K562 (cell line): Measurements from ENCODE around the gene FUCA1. TPM values are rescaled to one million over a fixed set of nuclear protein-coding genes. Genes with fewer than 3 reads are reported as not detected.
A peak's percentile ranks its signal among the peaks of the same experiment; 100 is the strongest.

Source experiments
- ATAC-seq: fragments of 200-7000 bp; cut with Tn5 transposase; 3 replicates; pipeline ENCODE4 v1.9.1; 2020; ENCODE audit warnings: moderate library complexity
- BruUV-seq: library from RNA; stranded (reverse); fragments of 400-500 nt; replicated peaks from 2 replicates; lab custom pipeline; 2021; lab: Mats Ljungman, UMichigan
- CTCF ChIA-PET: fragments of 300-600 bp; formaldehyde crosslinking; extraction: SDS; loops from one replicate; lab custom pipeline; 2021; ENCODE audit warnings: low intra/inter-chr PET ratio; lab: Yijun Ruan, JAX
- POLR2A ChIA-PET: fragments of 300-600, 350-650 bp; sonication (Branson Sonifier 250); formaldehyde crosslinking; extraction: SDS; loops from one replicate; lab custom pipeline; 2021; ENCODE audit warnings: antibody characterized with exemption, inconsistent platforms; lab: Yijun Ruan, JAX
- DNase-seq, 4 experiments: peaks; one replicate each; pipeline versions ENCODE4 v3.0.0 to v3.0.0-alpha.2; 2011 to 2018; ENCODE audit warnings: low spot score in 3 of 4, mixed read lengths in 3 of 4; ENCODE audit errors: extremely low read depth in 1 of 4
- FAIRE-seq: peaks from 2 replicates; lab custom pipeline; 2011; peaks lifted over from hg19 to GRCh38; lab: Jason Lieb, UNC
- H2AFZ ChIP-seq: 2 replicates; pipeline ENCODE4 v1.6.0; 2011; ENCODE audit warnings: low read depth, low read length, control low read depth, inconsistent platforms
- H3K27ac ChIP-seq: fragments of 200-600 bp; 3 replicates; pipeline ENCODE4 v1.8.0; 2011; ENCODE audit warnings: low read depth, mild to moderate bottlenecking, control low read depth, inconsistent platforms, low read length, moderate library complexity, mixed read lengths; ENCODE audit errors: extremely low read depth
- H3K27me3 ChIP-seq, 2 experiments: fragments of 300-600 bp in 1 of 2; 2 replicates in 1 of 2; 3 replicates in 1 of 2; pipeline versions ENCODE4 v1.6.0 to v1.8.0; 2011; ENCODE audit warnings: inconsistent platforms in 2 of 2, low read length in 2 of 2, mild to moderate bottlenecking in 1 of 2, mixed read lengths in 1 of 2, moderate library complexity in 1 of 2; ENCODE audit not compliant: control insufficient read depth in 2 of 2, insufficient read depth in 2 of 2
- H3K36me3 ChIP-seq: fragments of 300-600 bp; 3 replicates; pipeline ENCODE4 v1.8.0; 2011; ENCODE audit warnings: mild to moderate bottlenecking, low read length, inconsistent platforms; ENCODE audit not compliant: control insufficient read depth, insufficient read depth
- H3K4me1 ChIP-seq, 2 experiments: fragments of 200-600 bp in 1 of 2; replicated peaks in 1 of 2; 2 replicates in 1 of 2; 3 replicates in 1 of 2; pipeline versions ENCODE4 v1.5.1 to v1.8.0; 2011; ENCODE audit warnings: inconsistent platforms in 2 of 2, low read length in 2 of 2, mild to moderate bottlenecking in 1 of 2, mixed read lengths in 1 of 2, moderate library complexity in 1 of 2; ENCODE audit not compliant: control insufficient read depth in 2 of 2, insufficient read depth in 2 of 2
- H3K4me2 ChIP-seq: 2 replicates; pipeline ENCODE4 v1.6.1; 2011; ENCODE audit warnings: low read length, control low read depth, inconsistent platforms, mixed read lengths; ENCODE audit not compliant: insufficient read depth
- H3K4me3 ChIP-seq: fragments of 200-600 bp; sonication (generic), shearing (Covaris generic); 2 replicates; pipeline ENCODE4 v1.5.1; 2016; ENCODE audit warnings: control low read depth, inconsistent platforms
- H3K79me2 ChIP-seq: fragments of 200-600 bp; 3 replicates; pipeline ENCODE4 v1.8.0; 2011; ENCODE audit warnings: low read length, inconsistent platforms; ENCODE audit not compliant: control insufficient read depth, insufficient read depth
- H3K9ac ChIP-seq, 2 experiments: 2 replicates each; pipeline versions ENCODE4 v1.6.0 to v1.6.1; 2011; ENCODE audit warnings: low read depth in 2 of 2, low read length in 2 of 2, control low read depth in 1 of 2, inconsistent platforms in 1 of 2, mild to moderate bottlenecking in 1 of 2, mixed read lengths in 1 of 2; ENCODE audit not compliant: insufficient read depth in 1 of 2
- H3K9me1 ChIP-seq: one replicate; pipeline ENCODE4 v1.6.0; 2011; ENCODE audit warnings: inconsistent platforms, mild to moderate bottlenecking, low read length, moderate library complexity; ENCODE audit not compliant: control insufficient read depth, insufficient read depth
- H3K9me3 ChIP-seq: replicated peaks from 2 replicates; pipeline ENCODE4 v1.5.1; 2011; ENCODE audit warnings: low read depth, low read length, inconsistent platforms; ENCODE audit not compliant: control insufficient read depth, insufficient read depth
- H4K20me1 ChIP-seq: replicated peaks from 2 replicates; pipeline ENCODE4 v1.6.1; 2011; ENCODE audit warnings: low read length, inconsistent platforms, mixed read lengths; ENCODE audit not compliant: control insufficient read depth, insufficient read depth
- CC2D1A ChIP-seq: fragments of 450-650 bp; IDR thresholded peaks from 2 replicates; pipeline ENCODE4 v1.6.1; 2017; ENCODE audit warnings: mild to moderate bottlenecking
- DNMT1 ChIP-seq: fragments of 450-650 bp; IDR thresholded peaks from 2 replicates; pipeline ENCODE4 v1.6.1; 2016; ENCODE audit warnings: antibody characterized with exemption, mild to moderate bottlenecking
- GATA2 ChIP-seq: sonication (generic); formaldehyde crosslinking; IDR thresholded peaks from 2 replicates; pipeline ENCODE4 v1.4.0; 2020; ENCODE audit warnings: mild to moderate bottlenecking, missing genetic modification reagents
- HCFC1 ChIP-seq: IDR thresholded peaks from 2 replicates; pipeline ENCODE4 v1.6.1; 2012; ENCODE audit warnings: low read depth, low read length, improper control_type of control experiment
- HNRNPUL1 ChIP-seq: fragments of 200-400 bp; formaldehyde crosslinking; IDR thresholded peaks from 2 replicates; pipeline ENCODE4 v1.6.1; 2017; ENCODE audit warnings: low read length
- KLF6 ChIP-seq: fragments of 250-450 bp; sonication (Bioruptor Pico); IDR thresholded peaks from 2 replicates; pipeline ENCODE4 v1.4.0; 2020; ENCODE audit warnings: mild to moderate bottlenecking, moderate library complexity, borderline replicate concordance
- MCM5 ChIP-seq: fragments of 450-650 bp; IDR thresholded peaks from 2 replicates; pipeline ENCODE4 v1.6.1; 2016; ENCODE audit warnings: low read depth
- RBFOX2 ChIP-seq: fragments of 200-400 bp; formaldehyde crosslinking; IDR thresholded peaks from 2 replicates; pipeline ENCODE4 v1.6.1; 2017; ENCODE audit warnings: low read depth, mild to moderate bottlenecking, low read length, moderate library complexity
- SUPT5H ChIP-seq: fragments of 450-650 bp; IDR thresholded peaks from 2 replicates; pipeline ENCODE4 v1.6.1; 2016
- ZFPM2 ChIP-seq: fragments of 250-450 bp; sonication (Bioruptor Pico); IDR thresholded peaks from 2 replicates; pipeline ENCODE4 v1.5.1; 2022; ENCODE audit warnings: mild to moderate bottlenecking
- ZKSCAN8 ChIP-seq: fragments of 200-800 bp; sonication (Bioruptor generic); IDR thresholded peaks from 2 replicates; pipeline ENCODE4 v1.6.1; 2016; ENCODE audit warnings: missing genetic modification characterization, missing compliant biosample characterization
- ZNF23 ChIP-seq: fragments of 250-450 bp; sonication (Bioruptor Pico); IDR thresholded peaks from 2 replicates; pipeline ENCODE4 v1.4.0; 2020; ENCODE audit warnings: mild to moderate bottlenecking
- WGBS: fragments of 100-300 bp; shearing (Covaris generic); methylation state at CpG from one replicate; pipeline ENCODE4 v1.1.6; 2016; ENCODE audit warnings: low coverage, mixed read lengths; ENCODE audit not compliant: insufficient coverage; ENCODE audit errors: missing lambda C conversion rate; 5-methylcytosine and 5-hydroxymethylcytosine counted together
- in situ Hi-C: fragments of 300-500 bp; cut with MboI; formaldehyde crosslinking; loops from 4 replicates; pipeline ENCODE4 v1.15.0; 2018; ENCODE audit warnings: inconsistent platforms, mixed read lengths
- intact Hi-C: fragments of 100-400 bp; cut with micrococcal nuclease; formaldehyde crosslinking; loops from 2 replicates; pipeline ENCODE4 v1.14.2; 2022
- polyA plus RNA-seq, 8 experiments: library from polyadenylated mRNA; depleted of rRNA in 4 of 8; stranded (reverse) in 5 of 8; unstranded in 3 of 8; fragments of >200 nt; fragmentation: Nextera tagmentation in 2 of 8; fragmentation: Illumina TruSeq in 1 of 8; extraction: Ambion mirVana in 2 of 8; extraction: Trizol in 1 of 8; gene quantifications; 2 replicates each; pipeline versions ENCODE4 v1.2.1 to v1.2.3, GENCODE V29; 2011 to 2014; ENCODE audit warnings: inconsistent platforms in 1 of 8, missing spikeins in 1 of 8
- total RNA-seq, 7 experiments: library from RNA; depleted of rRNA in 6 of 7; stranded (reverse); fragments of >200 nt in 6 of 7; fragmentation: Illumina TruSeq in 2 of 7; extraction: Trizol in 2 of 7; gene quantifications; 2 replicates each; pipeline versions ENCODE4 v1.2.1 to v1.2.3, GENCODE V29; 2011 to 2021; ENCODE audit warnings: low replicate concordance in 1 of 7
- TF ChIP-seq, protein P1 (sequence below), 2 experiments: fragments of 450-650 bp in 1 of 2; IDR thresholded peaks; 2 replicates each; pipeline ENCODE4 v1.6.1; 2011 to 2017; ENCODE audit warnings: low read depth in 2 of 2, antibody characterized with exemption in 1 of 2, borderline replicate concordance in 1 of 2, low read length in 1 of 2, mild to moderate bottlenecking in 1 of 2, mixed read lengths in 1 of 2; ENCODE audit not compliant: control insufficient read depth in 1 of 2
- TF ChIP-seq, protein P2 (sequence below): fragments of 250-450 bp; sonication (Bioruptor Pico); IDR thresholded peaks from 2 replicates; pipeline ENCODE4 v1.8.0; 2022; ENCODE audit warnings: moderate library complexity, mild to moderate bottlenecking, inconsistent platforms

The FUCA1 gene
- total and polyA plus RNA-seq, 9 of the 15 experiments (the other 6 are each of a cell fraction or from before 2014, with no cell fraction given), result 7.0 to 20.5 (median 13.5) TPM

DNA sequence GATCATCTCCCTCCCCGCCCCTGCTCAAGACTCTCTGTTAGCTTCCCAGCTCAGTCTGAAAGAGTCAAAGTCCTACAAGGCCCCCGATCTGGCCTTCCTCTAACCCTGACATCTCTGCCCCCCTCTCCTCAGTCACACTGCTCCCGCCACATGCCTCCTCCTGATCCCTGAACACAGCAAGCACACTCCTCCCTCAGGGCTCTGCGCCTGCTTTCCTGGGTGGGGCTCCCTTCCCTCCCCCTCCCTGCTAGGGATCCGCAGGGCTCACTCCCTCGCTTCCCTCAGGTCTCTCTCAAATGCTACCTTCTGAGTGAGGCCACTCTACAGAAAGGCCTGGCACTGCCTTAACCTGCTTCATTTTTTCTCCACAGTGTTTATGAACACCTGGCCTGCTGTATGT lies 61.8 kb downstream of the FUCA1 start:
- ATAC-seq (no peak), DNase-seq (no peak), FAIRE-seq (no peak)
- no peaks in the 10 kb centered on the region for H4K20me1 ChIP-seq
- H2AFZ ChIP-seq, result no peak overlapping the region
- no TSS peak for BruUV-seq
- POLR2A ChIA-PET, result interaction anchor here (0.8 to 1.5 kb wide), 6 partner anchors 10 to 111 kb away, joined by 3 to 5 read pairs (median 4); no protein-coding TSS in a partner anchor
- H3K27me3 ChIP-seq, result no peaks in the 10 kb centered on the region
- no peak overlapping the region for H3K27ac ChIP-seq
- no peak overlapping the region for H3K4me3 ChIP-seq
- no peaks in the 10 kb centered on the region; the same call in 2 of the 3 replicates for H3K36me3 ChIP-seq
- H3K9ac ChIP-seq, result 0 out of 4 replicates have a peak overlapping the region, but pooled peaks of 1 of the 2 experiments have one; percentile 32
- TF ChIP-seq SUPT5H (peak; percentile 15; the same call in 1 of the 2 replicates), HCFC1 (no peak)
- CTCF ChIA-PET, result no interaction called here
- H3K9me1 ChIP-seq, result no peaks in the 10 kb centered on the region
- no peak overlapping the region for H3K4me2 ChIP-seq
- no peaks in the 10 kb centered on the region for H3K9me3 ChIP-seq
- WGBS, result 62% methylated on average over 6 of the region's 6 CpGs
- intact Hi-C loops, result no loop called here
- H3K79me2 ChIP-seq, result 0 out of 3 replicates have a peak, but pooled peaks cover 2% of the 10 kb centered on the region
- in situ Hi-C loops, result loop anchor here (5.0 kb wide), 1 partner anchor 101 kb away; no protein-coding TSS in a partner anchor
- peaks cover 13 to 25% of the 10 kb centered on the region in 2 experiments for H3K4me1 ChIP-seq

GRCh38 chr1:23805025-23805424 lies 63.1 kb downstream of the FUCA1 start:
- H3K4me1 ChIP-seq, result peaks cover 22 to 23% of the 10 kb centered on the region in 2 experiments
- no peak for FAIRE-seq
- CTCF ChIA-PET, result interaction anchor here (0.5 kb wide), 1 partner anchor 90 kb away, joined by 3 read pairs; no protein-coding TSS in a partner anchor
- H3K9ac ChIP-seq, result no peak overlapping the region
- DNase-seq, result no peak
- H4K20me1 ChIP-seq, result no peaks in the 10 kb centered on the region
- H3K9me1 ChIP-seq, result no peaks in the 10 kb centered on the region
- no TSS peak for BruUV-seq
- peaks cover 10% of the 10 kb centered on the region for H3K79me2 ChIP-seq
- in situ Hi-C loops (loop anchor here (5.0 kb wide), 1 partner anchor 102 kb away; no protein-coding TSS in a partner anchor), intact Hi-C loops (no loop called here)
- whole genome bisulfite sequencing, result 43% methylated on average over 2 of the region's 2 CpGs
- H3K27ac ChIP-seq, result no peak overlapping the region
- POLR2A ChIA-PET, result interaction anchor here (0.9 to 1.3 kb wide), 5 partner anchors 11 to 113 kb away, joined by 3 read pairs; no protein-coding TSS in a partner anchor
- H3K4me3 ChIP-seq, result no peak overlapping the region
- no peaks in the 10 kb centered on the region for H3K27me3 ChIP-seq
- no peaks in the 10 kb centered on the region for H3K9me3 ChIP-seq
- H3K36me3 ChIP-seq, result no peaks in the 10 kb centered on the region; the same call in 2 of the 3 replicates
- no peak overlapping the region for H3K4me2 ChIP-seq
- ATAC-seq, result no peak
- H2AFZ ChIP-seq, result no peak overlapping the region
- TF ChIP-seq ZFPM2 (no peak), HNRNPUL1 (no peak), MCM5 (no peak), DNMT1 (no peak), ZNF23 (no peak), KLF6 (CRISPR knock-in tag) (no peak), GATA2 (CRISPR knock-in tag) (no peak), CC2D1A (no peak), RBFOX2 (no peak), ZKSCAN8 (CRISPR knock-in tag) (no peak)
- TF ChIP-seq, protein P1, sequence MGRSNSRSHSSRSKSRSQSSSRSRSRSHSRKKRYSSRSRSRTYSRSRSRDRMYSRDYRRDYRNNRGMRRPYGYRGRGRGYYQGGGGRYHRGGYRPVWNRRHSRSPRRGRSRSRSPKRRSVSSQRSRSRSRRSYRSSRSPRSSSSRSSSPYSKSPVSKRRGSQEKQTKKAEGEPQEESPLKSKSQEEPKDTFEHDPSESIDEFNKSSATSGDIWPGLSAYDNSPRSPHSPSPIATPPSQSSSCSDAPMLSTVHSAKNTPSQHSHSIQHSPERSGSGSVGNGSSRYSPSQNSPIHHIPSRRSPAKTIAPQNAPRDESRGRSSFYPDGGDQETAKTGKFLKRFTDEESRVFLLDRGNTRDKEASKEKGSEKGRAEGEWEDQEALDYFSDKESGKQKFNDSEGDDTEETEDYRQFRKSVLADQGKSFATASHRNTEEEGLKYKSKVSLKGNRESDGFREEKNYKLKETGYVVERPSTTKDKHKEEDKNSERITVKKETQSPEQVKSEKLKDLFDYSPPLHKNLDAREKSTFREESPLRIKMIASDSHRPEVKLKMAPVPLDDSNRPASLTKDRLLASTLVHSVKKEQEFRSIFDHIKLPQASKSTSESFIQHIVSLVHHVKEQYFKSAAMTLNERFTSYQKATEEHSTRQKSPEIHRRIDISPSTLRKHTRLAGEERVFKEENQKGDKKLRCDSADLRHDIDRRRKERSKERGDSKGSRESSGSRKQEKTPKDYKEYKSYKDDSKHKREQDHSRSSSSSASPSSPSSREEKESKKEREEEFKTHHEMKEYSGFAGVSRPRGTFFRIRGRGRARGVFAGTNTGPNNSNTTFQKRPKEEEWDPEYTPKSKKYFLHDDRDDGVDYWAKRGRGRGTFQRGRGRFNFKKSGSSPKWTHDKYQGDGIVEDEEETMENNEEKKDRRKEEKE (IDR thresholded peaks at IDR 0.05; ENCODE audit: borderline replicate concordance in 1 of 2, control insufficient read depth in 1 of 2, low read depth in 2 of 2, low read length in 1 of 2), result no peak
- TF ChIP-seq, protein P2, sequence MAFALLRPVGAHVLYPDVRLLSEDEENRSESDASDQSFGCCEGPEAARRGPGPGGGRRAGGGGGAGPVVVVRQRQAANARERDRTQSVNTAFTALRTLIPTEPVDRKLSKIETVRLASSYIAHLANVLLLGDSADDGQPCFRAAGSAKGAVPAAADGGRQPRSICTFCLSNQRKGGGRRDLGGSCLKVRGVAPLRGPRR, result no peak
